HG02759 (cell line): Measurements from ENCODE around the gene BOLA1.
"Not testable (repeated sequence)": the region's sequence is repeated elsewhere in the genome, so short reads cannot be mapped to it uniquely, and the experiment has no call there.

Experiments
- ATAC-seq: cut with Tn5 transposase; IDR thresholded peaks from one replicate; pipeline ENCODE4 v1.9.1; 2021; ENCODE audit warnings: mild to moderate bottlenecking, moderate library complexity; ENCODE audit not compliant: unreplicated experiment

Gene BOLA1

GRCh38 chr1:149886396-149887195 lies 12.8 kb upstream of the BOLA1 start:
- peak; percentile 60 for ATAC-seq

GRCh38 chr1:149887196-149887455 lies 12.2 kb upstream of the BOLA1 start:
- not testable (repeated sequence) for ATAC-seq

- ATAC-seq, result peak; percentile 45
Measured at GRCh38 chr1:149887456-149888246, 11.7 kb upstream of the BOLA1 start.

- peak; percentile 26 for ATAC-seq
Measured at GRCh38 chr1:149888247-149888998, 10.9 kb upstream of the BOLA1 start.

- no peak for ATAC-seq
Measured at GRCh38 chr1:149888999-149889289, 10.4 kb upstream of the BOLA1 start.

GRCh38 chr1:149896575-149896974 lies 2.8 kb upstream of the BOLA1 start:
- no peak for ATAC-seq

GRCh38 chr1:149903836-149904491 lies 4.6 kb downstream of the BOLA1 start:
- no peak for ATAC-seq

GRCh38 chr1:149906570-149907075 lies 7.3 kb downstream of the BOLA1 start:
- ATAC-seq, result no peak

GRCh38 chr1:149914545-149914944 lies 15.2 kb downstream of the BOLA1 start:
- no peak for ATAC-seq

- no peak for ATAC-seq
Measured at GRCh38 chr1:149915429-149916192, 16.2 kb downstream of the BOLA1 start.

GRCh38 chr1:149916193-149916897 lies 17.0 kb downstream of the BOLA1 start:
- ATAC-seq, result no peak

GRCh38 chr1:149916898-149917252 lies 17.5 kb downstream of the BOLA1 start:
- ATAC-seq, result no peak

- ATAC-seq, result no peak
Measured at GRCh38 chr1:149917571-149918144, 18.3 kb downstream of the BOLA1 start, which contains the start of gene SV2A. Gene SV2A (minus strand): TSS chr1:149917844. CDS start chr1:149913840, 4,004 bp downstream.

GRCh38 chr1:149923626-149924025 lies 24.3 kb downstream of the BOLA1 start:
- ATAC-seq, result no peak

GRCh38 chr1:149925345-149925744 lies 26.0 kb downstream of the BOLA1 start:
- ATAC-seq, result no peak

- ATAC-seq, result no peak
Measured at GRCh38 chr1:149925751-149926150, 26.4 kb downstream of the BOLA1 start.

- ATAC-seq, result no peak
Measured at GRCh38 chr1:149926296-149926695, 26.9 kb downstream of the BOLA1 start.

GRCh38 chr1:149927056-149927562 lies 27.7 kb downstream of the BOLA1 start:
- ATAC-seq, result no peak
